GM12892 (cell line): Measurements from ENCODE around the gene FAM43A.

Experiments
- DNase-seq: peaks from one replicate; pipeline ENCODE4 v3.0.0; 2011; ENCODE audit not compliant: insufficient read length
- FAIRE-seq: peaks from 2 replicates; lab custom pipeline; 2011; peaks lifted over from hg19 to GRCh38; lab: Jason Lieb, UNC
- POLR2A ChIP-seq: IDR thresholded peaks from 2 replicates; pipeline ENCODE4 v1.6.1; 2011; ENCODE audit warnings: low read depth, low read length, control low read depth
- POLR2AphosphoS5 ChIP-seq: IDR thresholded peaks from 2 replicates; pipeline ENCODE4 v1.6.1; 2011; ENCODE audit warnings: low read depth, low read length, control low read depth
- TAF1 ChIP-seq: IDR thresholded peaks from 2 replicates; pipeline ENCODE4 v1.6.1; 2011; ENCODE audit warnings: low read depth, mild to moderate bottlenecking, control low read depth, low read length, borderline replicate concordance

Gene FAM43A

GRCh38 chr3:194715022-194715800, 29.5 kb downstream of the FAM43A start:
- DNase-seq: no peak
- TF ChIP-seq POLR2A (no peak), POLR2AphosphoS5 (no peak), TAF1 (no peak)
- FAIRE-seq: no peak

- DNase-seq (no peak), FAIRE-seq (no peak)
- no peak for TF ChIP-seq TAF1
- TF ChIP-seq POLR2AphosphoS5: no peak
- no peak for TF ChIP-seq POLR2A
Measured at GRCh38 chr3:194718079-194718478, 32.4 kb downstream of the FAM43A start.

DNA sequence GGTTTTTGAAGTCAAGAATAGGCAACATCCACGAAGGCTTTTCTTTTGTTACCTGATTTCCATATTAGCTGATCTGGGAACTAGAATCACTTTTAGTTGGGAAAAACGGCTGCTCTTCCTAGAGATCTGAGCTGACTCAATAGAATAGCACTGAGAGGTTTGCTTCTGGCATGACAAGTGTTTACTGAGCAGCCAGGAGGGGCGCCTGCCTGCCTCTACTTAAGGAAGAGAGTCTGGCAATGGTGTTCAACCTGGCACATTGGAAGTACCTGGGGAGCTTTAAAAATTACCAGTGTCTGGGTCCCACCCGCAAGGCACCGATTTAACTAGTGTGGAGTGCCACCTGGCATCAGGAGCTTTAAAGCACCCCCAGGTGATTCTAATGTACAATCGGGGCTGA, 34.4 kb downstream of the FAM43A start:
- TF ChIP-seq TAF1: no peak
- TF ChIP-seq POLR2AphosphoS5: no peak
- TF ChIP-seq POLR2A: no peak
- no peak for DNase-seq
- no peak for FAIRE-seq

- DNase-seq (no peak), FAIRE-seq (no peak)
- TF ChIP-seq TAF1: no peak
- no peak for TF ChIP-seq POLR2AphosphoS5
- TF ChIP-seq POLR2A: no peak
Measured at GRCh38 chr3:194723846-194724618, 38.3 kb downstream of the FAM43A start.

DNA sequence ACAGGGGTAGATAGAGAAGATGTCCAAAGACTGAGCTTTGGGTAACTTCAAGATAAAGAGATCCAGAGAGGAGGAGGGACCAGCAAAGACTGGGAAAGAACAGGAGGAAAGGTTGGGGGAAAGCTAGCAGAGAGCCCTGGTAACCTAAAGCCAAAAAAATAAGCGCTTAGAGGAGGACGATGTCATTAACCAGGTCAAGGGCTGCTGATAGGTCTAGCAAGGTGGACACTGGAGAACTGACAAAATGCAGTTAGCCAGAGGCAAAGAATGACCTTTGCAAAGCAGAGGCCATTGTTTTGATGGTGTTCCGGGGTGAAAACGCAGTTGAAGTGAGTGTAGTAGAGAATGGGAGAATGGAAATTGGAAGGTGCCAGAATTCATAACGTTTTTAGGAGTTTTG, 39.7 kb downstream of the FAM43A start:
- no peak for TF ChIP-seq POLR2AphosphoS5
- TF ChIP-seq TAF1: no peak
- TF ChIP-seq POLR2A: no peak
- DNase-seq: no peak
- no peak for FAIRE-seq

GRCh38 chr3:194727435-194728128, 41.9 kb downstream of the FAM43A start:
- DNase-seq (no peak), FAIRE-seq (no peak)
- TF ChIP-seq POLR2A: no peak
- no peak for TF ChIP-seq TAF1
- TF ChIP-seq POLR2AphosphoS5: no peak

DNA sequence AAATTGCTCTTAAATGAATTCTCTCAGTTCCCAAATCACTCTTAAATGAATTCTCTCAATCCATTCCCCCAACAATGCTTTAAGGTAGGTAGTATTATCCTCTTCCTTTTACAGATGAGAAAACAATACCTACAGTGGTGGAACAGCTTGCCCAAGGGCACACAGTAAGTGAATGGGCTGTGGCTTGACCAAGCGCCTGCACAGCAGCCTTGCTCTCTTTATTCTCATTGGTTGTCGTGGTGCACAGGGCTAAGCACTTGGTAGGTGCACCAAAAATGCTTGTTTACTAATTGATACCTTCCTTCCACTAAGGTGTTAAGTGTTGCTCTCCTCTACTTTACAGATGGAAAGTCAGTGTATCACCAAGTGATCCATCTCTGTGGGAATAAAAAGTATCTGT, 43.3 kb downstream of the FAM43A start:
- FAIRE-seq: no peak
- no peak for DNase-seq
- TF ChIP-seq POLR2AphosphoS5 (no peak), TAF1 (no peak), POLR2A (no peak)

- DNase-seq (no peak), FAIRE-seq (no peak)
- TF ChIP-seq POLR2AphosphoS5 (no peak), TAF1 (no peak), POLR2A (no peak)
Measured at GRCh38 chr3:194730365-194730764, 44.7 kb downstream of the FAM43A start.

- TF ChIP-seq POLR2AphosphoS5 (no peak), POLR2A (no peak), TAF1 (no peak)
- FAIRE-seq: no peak
- no peak for DNase-seq
Measured at GRCh38 chr3:194731506-194732073, 45.9 kb downstream of the FAM43A start.

DNA sequence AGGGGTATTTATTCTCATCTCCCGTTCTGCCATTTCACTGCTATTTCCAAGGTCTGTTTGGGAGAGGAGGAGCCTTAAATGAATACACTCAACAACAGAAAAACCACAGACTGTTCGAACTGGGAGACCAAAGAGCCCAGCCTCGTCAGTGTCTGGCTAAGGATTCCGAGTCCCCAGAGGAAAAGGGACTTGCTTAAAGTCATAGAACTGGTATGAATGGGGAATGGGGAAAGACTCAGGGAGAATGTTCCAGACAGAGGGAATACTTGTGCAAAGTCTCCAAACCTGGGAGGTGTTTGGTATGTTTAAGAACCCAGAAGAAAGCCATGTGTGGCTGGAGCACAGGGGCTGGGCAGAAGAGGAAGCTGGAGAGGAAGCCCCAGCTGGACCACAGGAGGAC, 46.9 kb downstream of the FAM43A start:
- TF ChIP-seq POLR2AphosphoS5 (no peak), POLR2A (no peak), TAF1 (no peak)
- no peak for DNase-seq
- no peak for FAIRE-seq

- no peak for DNase-seq
- FAIRE-seq: no peak
- TF ChIP-seq POLR2AphosphoS5 (no peak), POLR2A (no peak), TAF1 (no peak)
Measured at GRCh38 chr3:194736277-194736895, 50.7 kb downstream of the FAM43A start.

- DNase-seq (no peak), FAIRE-seq (no peak)
- TF ChIP-seq POLR2AphosphoS5 (no peak), TAF1 (no peak), POLR2A (no peak)
Measured at GRCh38 chr3:194736896-194737600, 51.4 kb downstream of the FAM43A start.
